NCI-H2029 treated with DMSO at 0.1 percent for 48 hours (cell line): ENCODE measurements around the gene DACH1.
"Not testable (repeated sequence)": the region's sequence is repeated elsewhere in the genome, so short reads cannot be mapped to it uniquely, and the experiment has no call there.

Experiments
- DNase-seq: peaks from one replicate; lab custom pipeline; 2025; lab: John Stamatoyannopoulos, UW

DACH1 gene

GRCh38 chr13:71828564-71828963, 38.4 kb downstream of the DACH1 start:
- DNase-seq = no peak

- DNase-seq = no peak
Observed at GRCh38 chr13:71828117-71828516, 38.9 kb downstream of the DACH1 start.

GRCh38 chr13:71827241-71827640, 39.8 kb downstream of the DACH1 start:
- DNase-seq = no peak

GRCh38 chr13:71820699-71821098, 46.3 kb downstream of the DACH1 start:
- DNase-seq = no peak

GRCh38 chr13:71817335-71817734, 49.7 kb downstream of the DACH1 start:
- DNase-seq = no peak

GRCh38 chr13:71814806-71815360, 52.1 kb downstream of the DACH1 start:
- DNase-seq = no peak

GRCh38 chr13:71813187-71813586, 53.8 kb downstream of the DACH1 start:
- DNase-seq = no peak

- no peak for DNase-seq
Observed at GRCh38 chr13:71811344-71811743, 55.7 kb downstream of the DACH1 start.

- no peak for DNase-seq
Observed at GRCh38 chr13:71808708-71809107, 58.3 kb downstream of the DACH1 start.

GRCh38 chr13:71806886-71807285, 60.1 kb downstream of the DACH1 start:
- DNase-seq = no peak

GRCh38 chr13:71803066-71803465, 63.9 kb downstream of the DACH1 start:
- DNase-seq = no peak

GRCh38 chr13:71801781-71802180, 65.2 kb downstream of the DACH1 start:
- no peak for DNase-seq

GRCh38 chr13:71801165-71801760, 65.7 kb downstream of the DACH1 start:
- no peak for DNase-seq

GRCh38 chr13:71799324-71799723, 67.7 kb downstream of the DACH1 start:
- DNase-seq = no peak

GRCh38 chr13:71798707-71799106, 68.3 kb downstream of the DACH1 start:
- no peak for DNase-seq

GRCh38 chr13:71797517-71797916, 69.5 kb downstream of the DACH1 start:
- no peak for DNase-seq

GRCh38 chr13:71789693-71790329, 77.2 kb downstream of the DACH1 start:
- no peak for DNase-seq

- DNase-seq = no peak
Observed at GRCh38 chr13:71789037-71789436, 78.0 kb downstream of the DACH1 start.

GRCh38 chr13:71787414-71787813, 79.6 kb downstream of the DACH1 start:
- DNase-seq = no peak

- no peak for DNase-seq
Observed at GRCh38 chr13:71786875-71787274, 80.1 kb downstream of the DACH1 start.

- no peak for DNase-seq
Observed at GRCh38 chr13:71785361-71785760, 81.6 kb downstream of the DACH1 start.

- no peak for DNase-seq
Observed at GRCh38 chr13:71780546-71780945, 86.5 kb downstream of the DACH1 start.

GRCh38 chr13:71778998-71779397, 88.0 kb downstream of the DACH1 start:
- DNase-seq = not testable (repeated sequence)

GRCh38 chr13:71775966-71776365, 91.0 kb downstream of the DACH1 start:
- DNase-seq = no peak
